ENCODE measurements around the gene TANGO6.

Gene TANGO6

DNA sequence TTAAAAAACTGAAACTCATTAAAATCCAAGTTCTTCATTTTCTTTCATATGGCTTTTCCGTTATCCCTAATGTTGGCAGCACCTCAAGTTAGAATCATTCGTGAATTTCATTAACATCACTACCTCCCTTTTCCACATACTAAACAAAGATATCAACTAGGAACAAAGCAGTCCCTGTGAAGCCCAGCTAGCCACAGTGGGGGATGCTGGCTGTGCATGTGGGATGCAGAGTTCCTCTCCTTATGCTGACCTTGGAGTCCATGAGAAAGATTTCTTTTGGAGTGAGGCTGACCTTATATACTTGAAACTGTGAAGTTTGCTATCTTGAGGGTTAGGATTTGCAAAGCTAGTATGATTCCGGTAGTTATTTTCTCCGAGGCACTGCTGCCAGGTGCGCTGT lies 117.6 kb downstream of the TANGO6 start:
- Histone ChIP-seq H3K27ac (ENCODE audit: insufficient read depth, low read depth, low read length, poor library complexity, severe bottlenecking) (no peak overlapping the region), H3K27me3 (ENCODE audit: control insufficient read depth, insufficient read depth, low read length, poor library complexity, severe bottlenecking) (no peaks in the 10 kb centered on the region), H3K9me3 (ENCODE audit: control insufficient read depth, low read length) (peaks cover 2% of the 10 kb centered on the region), H3K36me3 (ENCODE audit: control insufficient read depth, insufficient read depth, low read length) (no peaks in the 10 kb centered on the region), H3K4me3 (ENCODE audit: insufficient read depth, low read depth, low read length) (no peak overlapping the region), H3K4me1 (ENCODE audit: control insufficient read depth, insufficient read depth, low read length) (peaks cover 8% of the 10 kb centered on the region)
- 74 to 77% methylated on average over 5 of the region's 5 CpGs for WGBS, 2 experiments

GRCh38 chr16:68961778-68962402 lies 118.6 kb downstream of the TANGO6 start:
- WGBS, 2 experiments, result 93 to 99% methylated on average over 3 to 4 of the region's 4 CpGs
- Histone ChIP-seq H3K36me3 (ENCODE audit: control insufficient read depth, insufficient read depth, low read length) (no peaks in the 10 kb centered on the region), H3K4me1 (ENCODE audit: control insufficient read depth, insufficient read depth, low read length) (peaks cover 8% of the 10 kb centered on the region), H3K27ac (ENCODE audit: insufficient read depth, low read depth, low read length, poor library complexity, severe bottlenecking) (no peak overlapping the region), H3K4me3 (ENCODE audit: insufficient read depth, low read depth, low read length) (no peak overlapping the region), H3K9me3 (ENCODE audit: control insufficient read depth, low read length) (peaks cover 2% of the 10 kb centered on the region), H3K27me3 (ENCODE audit: control insufficient read depth, insufficient read depth, low read length, poor library complexity, severe bottlenecking) (no peaks in the 10 kb centered on the region)

- H3K9me3 ChIP-seq (ENCODE audit: control insufficient read depth, low read length), result no peaks in the 10 kb centered on the region
Measured at GRCh38 chr16:68969338-68969737, 126.0 kb downstream of the TANGO6 start.

GRCh38 chr16:68972013-68972412 lies 128.7 kb downstream of the TANGO6 start:
- 25 to 34% methylated on average over 1 to 3 of the region's 4 CpGs for WGBS, 2 experiments

More at GRCh38 chr16:68969338-68969737, 126.0 kb downstream of the TANGO6 start:
- WGBS, 2 experiments, result 89 to 93% methylated on average over 2 of the region's 2 CpGs
- Histone ChIP-seq H3K27me3 (ENCODE audit: control insufficient read depth, insufficient read depth, low read length, poor library complexity, severe bottlenecking) (no peaks in the 10 kb centered on the region), H3K27ac (ENCODE audit: insufficient read depth, low read depth, low read length, poor library complexity, severe bottlenecking) (no peak overlapping the region), H3K4me3 (ENCODE audit: insufficient read depth, low read depth, low read length) (no peak overlapping the region), H3K36me3 (ENCODE audit: control insufficient read depth, insufficient read depth, low read length) (no peaks in the 10 kb centered on the region), H3K4me1 (ENCODE audit: control insufficient read depth, insufficient read depth, low read length) (peaks cover 23% of the 10 kb centered on the region)

GRCh38 chr16:68972720-68973119 lies 129.4 kb downstream of the TANGO6 start:
- no peak overlapping the region for H3K4me3 ChIP-seq (ENCODE audit: insufficient read depth, low read depth, low read length)
- no peaks in the 10 kb centered on the region for H3K9me3 ChIP-seq (ENCODE audit: control insufficient read depth, low read length)
- H3K36me3 ChIP-seq (ENCODE audit: control insufficient read depth, insufficient read depth, low read length), result no peaks in the 10 kb centered on the region
- WGBS, 2 experiments, result 8 to 10% methylated on average over 4 of the region's 4 CpGs
- H3K27ac ChIP-seq (ENCODE audit: insufficient read depth, low read depth, low read length, poor library complexity, severe bottlenecking), result peak overlapping the region; percentile 1
- H3K4me1 ChIP-seq (ENCODE audit: control insufficient read depth, insufficient read depth, low read length), result peaks cover 23% of the 10 kb centered on the region
- H3K27me3 ChIP-seq (ENCODE audit: control insufficient read depth, insufficient read depth, low read length, poor library complexity, severe bottlenecking), result no peaks in the 10 kb centered on the region

More at GRCh38 chr16:68972013-68972412, 128.7 kb downstream of the TANGO6 start:
- Histone ChIP-seq H3K4me1 (ENCODE audit: control insufficient read depth, insufficient read depth, low read length) (peaks cover 23% of the 10 kb centered on the region), H3K9me3 (ENCODE audit: control insufficient read depth, low read length) (no peaks in the 10 kb centered on the region), H3K4me3 (ENCODE audit: insufficient read depth, low read depth, low read length) (no peak overlapping the region), H3K27me3 (ENCODE audit: control insufficient read depth, insufficient read depth, low read length, poor library complexity, severe bottlenecking) (no peaks in the 10 kb centered on the region), H3K36me3 (ENCODE audit: control insufficient read depth, insufficient read depth, low read length) (no peaks in the 10 kb centered on the region), H3K27ac (ENCODE audit: insufficient read depth, low read depth, low read length, poor library complexity, severe bottlenecking) (peak overlapping the region; percentile 1)

- Histone ChIP-seq H3K27me3 (ENCODE audit: control insufficient read depth, insufficient read depth, low read length, poor library complexity, severe bottlenecking) (no peaks in the 10 kb centered on the region), H3K9me3 (ENCODE audit: control insufficient read depth, low read length) (no peaks in the 10 kb centered on the region), H3K4me1 (ENCODE audit: control insufficient read depth, insufficient read depth, low read length) (peaks cover 23% of the 10 kb centered on the region), H3K27ac (ENCODE audit: insufficient read depth, low read depth, low read length, poor library complexity, severe bottlenecking) (no peak overlapping the region), H3K4me3 (ENCODE audit: insufficient read depth, low read depth, low read length) (no peak overlapping the region), H3K36me3 (ENCODE audit: control insufficient read depth, insufficient read depth, low read length) (no peaks in the 10 kb centered on the region)
- 38 to 47% methylated on average over 7 of the region's 7 CpGs for WGBS, 2 experiments
Measured at GRCh38 chr16:68973611-68974120, 130.3 kb downstream of the TANGO6 start.

DNA sequence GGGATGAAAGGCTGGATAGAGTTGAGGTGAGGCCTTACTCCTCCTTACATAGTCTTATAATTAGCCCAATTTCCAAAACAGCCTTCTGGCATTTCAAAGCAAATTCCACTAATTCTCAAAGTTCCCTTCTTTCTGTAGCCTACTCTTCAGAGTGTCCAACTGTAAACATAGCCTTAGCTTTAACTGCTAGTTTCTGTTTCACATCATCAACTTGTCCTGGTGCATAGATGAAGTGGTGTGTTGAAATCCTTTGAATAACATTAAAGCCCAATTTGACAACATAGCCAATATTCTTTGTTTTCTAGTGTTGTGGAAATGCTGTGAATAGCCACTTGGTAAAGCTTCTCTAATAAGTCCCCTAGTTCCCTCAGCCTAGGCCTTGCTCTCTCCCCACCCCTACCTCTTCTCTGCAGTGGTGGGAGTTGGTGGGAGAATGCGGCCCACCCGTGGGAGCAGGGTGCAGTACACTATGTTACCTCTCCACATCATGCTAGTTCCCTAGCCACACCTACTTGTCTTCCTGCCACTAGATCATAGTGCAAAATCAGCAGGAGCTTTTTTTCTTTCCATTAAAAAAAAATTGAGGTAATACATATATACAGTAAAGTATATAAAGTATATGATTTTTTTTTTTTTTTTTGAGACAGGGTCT lies 135.1 kb downstream of the TANGO6 start:
- H3K4me1 ChIP-seq (ENCODE audit: control insufficient read depth, insufficient read depth, low read length), result peaks cover 8% of the 10 kb centered on the region
- H3K4me3 ChIP-seq (ENCODE audit: insufficient read depth, low read depth, low read length), result no peak overlapping the region
- H3K27me3 ChIP-seq (ENCODE audit: control insufficient read depth, insufficient read depth, low read length, poor library complexity, severe bottlenecking), result no peaks in the 10 kb centered on the region
- H3K36me3 ChIP-seq (ENCODE audit: control insufficient read depth, insufficient read depth, low read length), result no peaks in the 10 kb centered on the region
- 84 to 96% methylated on average over 2 of the region's 2 CpGs for WGBS, 2 experiments
- no peaks in the 10 kb centered on the region for H3K9me3 ChIP-seq (ENCODE audit: control insufficient read depth, low read length)
- no peak overlapping the region for H3K27ac ChIP-seq (ENCODE audit: insufficient read depth, low read depth, low read length, poor library complexity, severe bottlenecking)

- Histone ChIP-seq H3K4me1 (ENCODE audit: control insufficient read depth, insufficient read depth, low read length) (no peaks in the 10 kb centered on the region), H3K36me3 (ENCODE audit: control insufficient read depth, insufficient read depth, low read length) (no peaks in the 10 kb centered on the region), H3K4me3 (ENCODE audit: insufficient read depth, low read depth, low read length) (no peak overlapping the region), H3K27ac (ENCODE audit: insufficient read depth, low read depth, low read length, poor library complexity, severe bottlenecking) (no peak overlapping the region), H3K27me3 (ENCODE audit: control insufficient read depth, insufficient read depth, low read length, poor library complexity, severe bottlenecking) (no peaks in the 10 kb centered on the region), H3K9me3 (ENCODE audit: control insufficient read depth, low read length) (no peaks in the 10 kb centered on the region)
- WGBS, 2 experiments, result 90 to 95% methylated on average over 14 of the region's 15 CpGs
Measured at GRCh38 chr16:68980695-68981315, 137.5 kb downstream of the TANGO6 start.

DNA sequence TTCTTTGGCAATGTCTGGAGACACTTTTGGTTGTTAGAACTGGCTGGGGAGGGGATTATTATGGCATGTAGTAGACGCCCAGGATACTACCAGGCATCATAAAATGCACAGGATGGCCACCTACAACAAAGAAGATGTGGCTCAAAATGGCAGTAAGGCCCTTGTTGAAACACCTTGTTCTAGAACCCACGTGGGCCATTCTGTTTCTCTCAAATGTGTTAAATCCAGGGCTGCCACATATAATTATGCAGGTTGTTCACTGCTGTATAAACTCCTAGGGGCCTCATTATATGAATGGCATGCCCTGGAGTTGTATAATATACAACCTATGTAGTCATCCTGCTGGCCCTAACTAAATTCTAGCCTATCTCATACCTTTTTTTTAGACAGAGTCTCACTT lies 138.6 kb downstream of the TANGO6 start:
- Histone ChIP-seq H3K9me3 (ENCODE audit: control insufficient read depth, low read length) (no peaks in the 10 kb centered on the region), H3K4me1 (ENCODE audit: control insufficient read depth, insufficient read depth, low read length) (no peaks in the 10 kb centered on the region), H3K27ac (ENCODE audit: insufficient read depth, low read depth, low read length, poor library complexity, severe bottlenecking) (no peak overlapping the region), H3K36me3 (ENCODE audit: control insufficient read depth, insufficient read depth, low read length) (no peaks in the 10 kb centered on the region), H3K27me3 (ENCODE audit: control insufficient read depth, insufficient read depth, low read length, poor library complexity, severe bottlenecking) (no peaks in the 10 kb centered on the region), H3K4me3 (ENCODE audit: insufficient read depth, low read depth, low read length) (no peak overlapping the region)
- 91 to 93% methylated on average over 2 of the region's 2 CpGs for WGBS, 2 experiments

- Histone ChIP-seq H3K9me3 (ENCODE audit: control insufficient read depth, low read length) (no peaks in the 10 kb centered on the region), H3K4me1 (ENCODE audit: control insufficient read depth, insufficient read depth, low read length) (peaks cover 9% of the 10 kb centered on the region), H3K4me3 (ENCODE audit: insufficient read depth, low read depth, low read length) (no peak overlapping the region), H3K36me3 (ENCODE audit: control insufficient read depth, insufficient read depth, low read length) (no peaks in the 10 kb centered on the region), H3K27ac (ENCODE audit: insufficient read depth, low read depth, low read length, poor library complexity, severe bottlenecking) (no peak overlapping the region), H3K27me3 (ENCODE audit: control insufficient read depth, insufficient read depth, low read length, poor library complexity, severe bottlenecking) (no peaks in the 10 kb centered on the region)
- 100% methylated on average over 1 of the region's 1 CpG for WGBS, 2 experiments
Measured at GRCh38 chr16:68984467-68984866, 141.1 kb downstream of the TANGO6 start.
